Gastrocnemius medialis (tissue), 4 donors: Measurements from ENCODE around the gene ITPA. TPM values are rescaled to one million over a fixed set of nuclear protein-coding genes. Genes with fewer than 3 reads are reported as not detected.
A peak's percentile ranks its signal among the peaks of the same experiment; 100 is the strongest.

Experiments
- ATAC-seq, 2 donors: fragments of 150-250 bp; one replicate each; pipeline ENCODE4 v1.9.1; 2016
- DNase-seq, 2 donors: peaks; one replicate each; pipeline ENCODE4 v3.0.0-alpha.2; 2019
- H3K27ac ChIP-seq, 4 donors: fragments of 200-600 bp; sonication (generic); 1 replicate in 1 of 4; 2 replicates in 3 of 4; pipeline ENCODE4 v1.5.1; 2016 to 2018; ENCODE audit warnings: mild to moderate bottlenecking in 2 of 4, moderate library complexity in 1 of 4
- H3K27me3 ChIP-seq, 3 donors: fragments of 200-600 bp; sonication (generic) in 2 of 3; 1 replicate in 1 of 3; 2 replicates in 2 of 3; pipeline versions ENCODE4 v1.5.1 to v1.6.0; 2016 to 2019; ENCODE audit warnings: mild to moderate bottlenecking in 1 of 3, moderate library complexity in 1 of 3
- H3K36me3 ChIP-seq, 2 donors: fragments of 200-600 bp; sonication (generic) in 1 of 2; one replicate each; pipeline ENCODE4 v1.5.1; 2017 to 2018
- H3K4me1 ChIP-seq, 2 donors: fragments of 200-600 bp; sonication (generic) in 1 of 2; one replicate each; pipeline ENCODE4 v1.5.1; 2016 to 2017; ENCODE audit warnings: mild to moderate bottlenecking in 2 of 2
- H3K4me3 ChIP-seq, 4 donors: fragments of 200-600 bp; sonication (generic) in 3 of 4; 1 replicate in 1 of 4; 2 replicates in 3 of 4; pipeline ENCODE4 v1.5.1; 2016 to 2019; ENCODE audit warnings: mild to moderate bottlenecking in 2 of 4
- H3K9me3 ChIP-seq, 3 donors: fragments of 200-600 bp; sonication (generic) in 2 of 3; 1 replicate in 1 of 3; 2 replicates in 2 of 3; pipeline ENCODE4 v1.5.1; 2016 to 2019
- POLR2A ChIP-seq, 2 donors: fragments of 450-650 bp; IDR thresholded peaks; one replicate each; pipeline ENCODE4 v1.6.1; 2017; ENCODE audit warnings: antibody characterized with exemption in 2 of 2, mild to moderate bottlenecking in 2 of 2, moderate library complexity in 2 of 2
- in situ Hi-C, 4 donors: fragments of 200-750 bp; cut with MboI; loops; one replicate each; pipeline versions ENCODE4 v1.15.0 to v1.8.0; 2017; ENCODE audit warnings: low sequenced_read_pairs in 4 of 4
- intact Hi-C: fragments of 100-400 bp; cut with DNase I; formaldehyde crosslinking; loops from one replicate; pipeline ENCODE4 v1.15.1; 2023; ENCODE audit warnings: low total_unique reads
- total RNA-seq, 4 donors: library from RNA; depleted of rRNA; stranded (reverse); fragments of >200 nt; gene quantifications; one replicate each; pipeline versions ENCODE4 v1.1.0 to v1.2.3, GENCODE V29; 2016
- TF ChIP-seq, protein P1 (sequence below), 5 experiments: fragments of 450-650 bp in 3 of 5; fragments of 200-600 bp in 2 of 5; sonication (generic) in 2 of 5; IDR thresholded peaks in 4 of 5; conservative IDR thresholded peaks in 1 of 5; 1 replicate in 4 of 5; 2 replicates in 1 of 5; pipeline ENCODE4 v1.5.1; 2016 to 2019; ENCODE audit warnings: antibody characterized with exemption in 5 of 5, mild to moderate bottlenecking in 3 of 5, moderate library complexity in 3 of 5

The ITPA gene
- total RNA-seq, 4 donors from 2014 or later, result 27.2 to 59.5 (median 34.0) TPM

DNA sequence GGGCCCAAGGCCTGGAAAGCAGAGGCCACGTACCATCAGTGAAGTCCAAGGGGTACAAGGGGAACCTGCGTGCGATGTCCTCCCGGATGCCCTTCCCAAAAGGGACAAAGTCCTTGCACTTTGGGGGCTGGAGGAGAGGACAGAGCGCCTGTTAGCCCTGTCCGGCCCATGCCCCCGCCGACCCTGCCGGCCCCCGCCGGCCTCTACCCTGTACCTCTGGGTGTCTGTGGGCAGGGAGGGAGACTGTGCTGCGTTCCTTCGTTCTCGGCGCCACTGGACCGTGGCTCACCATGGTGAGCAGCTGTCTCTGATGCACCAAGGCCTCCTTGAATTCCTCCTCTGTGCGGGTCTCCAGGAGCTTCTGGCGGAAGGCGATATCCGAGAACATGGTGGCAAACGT, 21.8 kb downstream of the ITPA start:
- Histone ChIP-seq H3K4me3 (no peak overlapping the region), H3K4me1 (no peaks in the 10 kb centered on the region), H3K27ac (no peak overlapping the region), H3K36me3 (no peaks in the 10 kb centered on the region), H3K27me3 (no peaks in the 10 kb centered on the region), H3K9me3 (no peaks in the 10 kb centered on the region)
- in situ Hi-C loops (no loop called here), intact Hi-C loops (no loop called here)
- DNase-seq, result no peak
- TF ChIP-seq POLR2A (IDR thresholded peaks at IDR 0.05), result no peak
- TF ChIP-seq, protein P1, sequence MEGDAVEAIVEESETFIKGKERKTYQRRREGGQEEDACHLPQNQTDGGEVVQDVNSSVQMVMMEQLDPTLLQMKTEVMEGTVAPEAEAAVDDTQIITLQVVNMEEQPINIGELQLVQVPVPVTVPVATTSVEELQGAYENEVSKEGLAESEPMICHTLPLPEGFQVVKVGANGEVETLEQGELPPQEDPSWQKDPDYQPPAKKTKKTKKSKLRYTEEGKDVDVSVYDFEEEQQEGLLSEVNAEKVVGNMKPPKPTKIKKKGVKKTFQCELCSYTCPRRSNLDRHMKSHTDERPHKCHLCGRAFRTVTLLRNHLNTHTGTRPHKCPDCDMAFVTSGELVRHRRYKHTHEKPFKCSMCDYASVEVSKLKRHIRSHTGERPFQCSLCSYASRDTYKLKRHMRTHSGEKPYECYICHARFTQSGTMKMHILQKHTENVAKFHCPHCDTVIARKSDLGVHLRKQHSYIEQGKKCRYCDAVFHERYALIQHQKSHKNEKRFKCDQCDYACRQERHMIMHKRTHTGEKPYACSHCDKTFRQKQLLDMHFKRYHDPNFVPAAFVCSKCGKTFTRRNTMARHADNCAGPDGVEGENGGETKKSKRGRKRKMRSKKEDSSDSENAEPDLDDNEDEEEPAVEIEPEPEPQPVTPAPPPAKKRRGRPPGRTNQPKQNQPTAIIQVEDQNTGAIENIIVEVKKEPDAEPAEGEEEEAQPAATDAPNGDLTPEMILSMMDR (IDR thresholded peaks at IDR 0.05 in 4 of 5, conservative IDR thresholded peaks at IDR 0.05 in 1 of 5), result no peak
- no peak for ATAC-seq

DNA sequence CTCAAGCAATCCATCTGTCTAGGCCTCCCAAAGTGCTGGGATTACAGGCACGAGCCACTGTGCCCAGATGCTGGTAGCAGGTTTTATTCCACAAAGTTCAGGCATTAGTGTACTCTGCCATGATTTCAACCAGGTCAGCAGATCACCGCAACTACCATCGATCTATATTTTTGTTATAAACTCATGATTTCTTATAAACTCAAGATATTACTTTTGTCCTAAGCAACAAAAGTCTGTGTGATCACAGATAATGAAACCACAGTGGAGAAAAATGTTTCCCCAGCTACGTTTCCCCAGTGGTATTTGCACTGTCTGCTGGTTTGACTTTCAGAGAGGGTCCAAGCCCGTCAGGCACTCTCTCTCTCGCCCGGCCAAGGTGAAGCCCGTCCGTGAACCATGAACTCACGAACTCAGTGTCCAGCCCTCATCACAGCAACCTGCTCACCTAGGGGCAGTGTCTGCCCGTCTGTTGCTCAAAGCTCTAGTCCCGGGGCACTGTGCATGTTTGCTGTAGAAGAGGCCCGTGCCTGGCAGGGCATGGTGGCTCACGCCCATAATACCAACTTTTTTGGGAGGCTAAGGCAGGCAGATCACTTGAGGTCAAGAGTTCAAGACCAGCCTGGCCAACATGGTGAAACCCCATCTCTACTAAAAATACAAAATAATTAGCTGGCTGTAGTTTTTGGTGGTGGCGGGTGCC, 22.7 kb downstream of the ITPA start:
- in situ Hi-C loops (no loop called here), intact Hi-C loops (no loop called here)
- no peak for TF ChIP-seq POLR2A (IDR thresholded peaks at IDR 0.05)
- TF ChIP-seq, protein P1 (IDR thresholded peaks at IDR 0.05 in 4 of 5, conservative IDR thresholded peaks at IDR 0.05 in 1 of 5), result no peak
- Histone ChIP-seq H3K27me3 (no peaks in the 10 kb centered on the region), H3K9me3 (no peaks in the 10 kb centered on the region), H3K36me3 (no peaks in the 10 kb centered on the region), H3K27ac (no peak overlapping the region), H3K4me1 (no peaks in the 10 kb centered on the region), H3K4me3 (no peak overlapping the region)
- DNase-seq (no peak), ATAC-seq (no peak)

DNA sequence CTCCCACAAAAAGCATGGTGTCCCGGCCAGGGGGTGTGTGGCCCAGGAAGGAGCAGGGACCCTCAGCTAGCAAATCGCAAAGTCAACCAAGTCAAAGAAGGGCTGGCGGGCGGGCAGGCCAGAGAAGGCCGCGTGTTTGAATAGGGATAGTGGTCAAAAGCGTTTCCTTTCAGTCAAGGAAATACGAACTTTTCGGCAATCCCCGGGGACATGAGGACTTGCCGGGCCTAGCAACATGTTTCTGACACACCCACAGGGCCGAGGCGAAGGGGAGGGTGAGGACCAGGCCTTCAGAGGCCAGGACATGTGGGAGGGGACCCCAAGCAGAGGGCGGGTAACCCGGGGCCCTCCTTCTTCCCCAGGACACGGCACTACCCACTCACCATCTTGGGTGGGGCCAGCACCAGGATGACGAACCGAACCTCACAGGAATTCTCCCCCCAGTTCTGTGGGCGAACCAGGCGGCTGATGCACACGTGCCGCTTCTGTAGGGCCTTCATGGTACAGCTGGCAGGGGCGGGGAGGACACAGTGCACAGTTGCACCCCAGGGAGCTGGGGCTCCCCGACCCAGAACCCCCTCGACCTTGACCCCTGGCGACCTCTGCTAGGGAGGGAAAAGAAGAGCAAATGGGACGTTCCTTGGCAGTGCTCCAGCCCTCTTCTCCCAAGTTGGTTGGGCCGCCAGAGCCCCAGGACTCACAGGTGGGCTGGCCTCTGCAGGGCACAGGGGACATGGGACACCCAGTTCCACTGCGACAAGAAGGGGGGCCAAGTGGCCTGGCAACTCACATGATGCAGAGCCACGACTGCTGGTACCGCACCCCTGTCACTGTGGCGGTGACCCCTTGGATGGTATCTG, 24.1 kb downstream of the ITPA start:
- in situ Hi-C loops, result no loop called here
- no peak for DNase-seq
- TF ChIP-seq, protein P1 (IDR thresholded peaks at IDR 0.05 in 4 of 5, conservative IDR thresholded peaks at IDR 0.05 in 1 of 5), result no peak
- TF ChIP-seq POLR2A (IDR thresholded peaks at IDR 0.05), result no peak

GRCh38 chr20:3233991-3234498, 24.7 kb downstream of the ITPA start:
- Histone ChIP-seq H3K27me3 (peaks cover 12 to 16% (median 13%) of the 10 kb centered on the region in 3 donors), H3K36me3 (no peaks in the 10 kb centered on the region), H3K9me3 (no peaks in the 10 kb centered on the region), H3K27ac (no peak overlapping the region), H3K4me1 (peaks cover 0 to 9% of the 10 kb centered on the region in 2 donors), H3K4me3 (no peak overlapping the region)
- intact Hi-C loops, result no loop called here
- DNase-seq, result no peak
- ATAC-seq, result no peak
- TF ChIP-seq, protein P1 (IDR thresholded peaks at IDR 0.05 in 4 of 5, conservative IDR thresholded peaks at IDR 0.05 in 1 of 5), result no peak
- TF ChIP-seq POLR2A (IDR thresholded peaks at IDR 0.05), result no peak
- in situ Hi-C loops, result no loop called here

More for the DNA sequence above, 24.1 kb downstream of the ITPA start:
- peaks cover 0 to 6% of the 10 kb centered on the region in 2 donors for H3K4me1 ChIP-seq
- H3K4me3 ChIP-seq, result no peak overlapping the region
- no peak for ATAC-seq
- H3K9me3 ChIP-seq, result no peaks in the 10 kb centered on the region
- intact Hi-C loops, result no loop called here
- H3K36me3 ChIP-seq, result no peaks in the 10 kb centered on the region
- peak overlapping the region in 1 of 4 donors; percentile 30 for H3K27ac ChIP-seq
- H3K27me3 ChIP-seq, result peaks cover 7 to 12% (median 10%) of the 10 kb centered on the region in 3 donors
